Fibroblast of skin of right biceps (primary cell): ENCODE measurements around the gene GAB1.

Experiments
- DNase-seq: peaks from one replicate; pipeline ENCODE4 v3.0.0-alpha.2; 2013

The GAB1 gene

GRCh38 chr4:143359644-143360193, 23.0 kb downstream of the GAB1 start:
- DNase-seq, result no peak

GRCh38 chr4:143360838-143361625, 24.4 kb downstream of the GAB1 start:
- peak; percentile 52 for DNase-seq

GRCh38 chr4:143362349-143363046, 25.8 kb downstream of the GAB1 start:
- DNase-seq, result no peak

GRCh38 chr4:143363332-143363731, 26.7 kb downstream of the GAB1 start:
- no peak for DNase-seq

- DNase-seq, result no peak
These were observed 27.4 kb downstream of the GAB1 start for GRCh38 chr4:143364063-143364462.

- no peak for DNase-seq
These were observed 31.2 kb downstream of the GAB1 start for GRCh38 chr4:143367863-143368262.

- DNase-seq, result no peak
These were observed 32.9 kb downstream of the GAB1 start for GRCh38 chr4:143369552-143369951.

- no peak for DNase-seq
These were observed 35.6 kb downstream of the GAB1 start for GRCh38 chr4:143372093-143372915.

- DNase-seq, result no peak
These were observed 37.6 kb downstream of the GAB1 start for GRCh38 chr4:143374255-143374654.

- DNase-seq, result no peak
These were observed 38.1 kb downstream of the GAB1 start for GRCh38 chr4:143374771-143375170.

- no peak for DNase-seq
These were observed 38.8 kb downstream of the GAB1 start for GRCh38 chr4:143375326-143376073.

GRCh38 chr4:143377611-143378099, 41.0 kb downstream of the GAB1 start:
- no peak for DNase-seq

GRCh38 chr4:143380629-143381028, 44.0 kb downstream of the GAB1 start:
- no peak for DNase-seq

- DNase-seq, result peak; percentile 92
These were observed 44.8 kb downstream of the GAB1 start for GRCh38 chr4:143381189-143382118.

GRCh38 chr4:143382596-143382995, 45.9 kb downstream of the GAB1 start:
- peak; percentile 34 for DNase-seq

- DNase-seq, result no peak
These were observed 46.4 kb downstream of the GAB1 start for GRCh38 chr4:143383005-143383574.

- DNase-seq, result no peak
These were observed 47.8 kb downstream of the GAB1 start for GRCh38 chr4:143384381-143384994.

GRCh38 chr4:143386812-143387211, 50.1 kb downstream of the GAB1 start:
- no peak for DNase-seq

GRCh38 chr4:143389579-143390195, 53.0 kb downstream of the GAB1 start:
- DNase-seq, result peak; percentile 52

- DNase-seq, result no peak
These were observed 54.1 kb downstream of the GAB1 start for GRCh38 chr4:143390764-143391163.
